BE2C (cell line): ENCODE data around the gene EN2.

Experiments
- DNase-seq: peaks from one replicate; pipeline ENCODE4 v3.0.0-alpha.2; 2020
- H3K27me3 ChIP-seq: fragments of 250-450 bp; sonication (Bioruptor Pico); 2 replicates; pipeline ENCODE4 v1.5.1; 2020; ENCODE audit warnings: mild to moderate bottlenecking
- H3K36me3 ChIP-seq: fragments of 250-450 bp; sonication (Bioruptor Pico); 2 replicates; pipeline ENCODE4 v1.5.1; 2020; ENCODE audit warnings: mild to moderate bottlenecking
- H3K4me1 ChIP-seq: fragments of 250-450 bp; sonication (Bioruptor Pico); 2 replicates; pipeline ENCODE4 v1.5.1; 2020
- H3K4me3 ChIP-seq: 2 replicates; pipeline ENCODE4 v1.5.1; 2011; ENCODE audit warnings: low read depth, low read length
- H3K9me3 ChIP-seq: fragments of 250-450 bp; sonication (Bioruptor Pico); 2 replicates; pipeline ENCODE4 v1.5.1; 2020
- TF ChIP-seq, protein P1 (sequence below): IDR thresholded peaks from 2 replicates; pipeline ENCODE4 v1.5.1; 2012; ENCODE audit warnings: mild to moderate bottlenecking, low read depth, low read length

EN2 gene

DNA sequence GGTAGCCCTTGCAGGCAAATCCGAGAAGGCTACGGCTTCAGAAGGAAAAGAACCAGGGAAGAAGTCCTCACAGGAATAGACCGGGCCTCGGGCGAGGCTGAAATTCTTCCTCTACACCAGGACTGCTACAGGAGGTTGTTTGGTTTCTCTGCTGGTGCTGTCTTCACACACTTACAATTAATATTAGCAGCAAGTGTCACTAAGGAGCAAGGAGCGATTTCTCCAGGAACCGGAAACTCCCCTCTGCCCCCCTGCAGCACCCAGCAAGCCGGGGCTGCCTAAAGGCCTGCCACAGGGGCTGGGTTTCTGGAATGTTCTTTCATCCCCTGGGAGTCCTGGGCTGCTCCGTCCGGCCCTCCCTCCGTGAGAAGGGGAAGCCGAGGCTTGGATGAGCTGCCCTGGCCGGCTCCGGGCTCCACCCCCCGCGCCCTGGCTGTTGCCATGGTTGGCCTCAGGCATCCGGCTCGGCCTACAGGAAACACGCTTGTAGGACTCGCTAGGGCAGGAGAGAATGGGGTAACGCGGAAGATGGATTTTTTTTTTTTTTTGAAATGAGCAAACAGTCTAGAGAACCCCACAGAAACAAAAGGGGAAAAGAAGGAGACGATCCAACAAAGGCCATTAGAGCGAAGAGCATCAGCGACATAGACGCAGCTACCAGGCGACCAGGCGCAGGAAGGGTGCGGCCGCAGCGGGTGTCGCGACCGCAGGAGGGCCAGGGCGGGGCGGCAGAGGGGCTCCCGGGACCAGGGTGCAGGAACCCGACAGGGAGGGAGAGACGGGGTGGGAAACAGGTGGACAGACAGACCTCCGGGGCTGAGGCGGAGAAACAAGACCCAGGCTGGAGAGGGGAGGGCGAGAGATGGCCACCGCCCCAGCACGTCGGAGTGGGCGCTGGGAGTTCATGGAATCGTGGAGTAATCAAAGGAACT is 33.0 kb downstream of the EN2 start:
- Histone ChIP-seq H3K36me3 (no peaks in the 10 kb centered on the region), H3K9me3 (no peaks in the 10 kb centered on the region), H3K4me1 (no peaks in the 10 kb centered on the region), H3K4me3 (no peak overlapping the region), H3K27me3 (peaks cover 93% of the 10 kb centered on the region)
- TF ChIP-seq, protein P1, sequence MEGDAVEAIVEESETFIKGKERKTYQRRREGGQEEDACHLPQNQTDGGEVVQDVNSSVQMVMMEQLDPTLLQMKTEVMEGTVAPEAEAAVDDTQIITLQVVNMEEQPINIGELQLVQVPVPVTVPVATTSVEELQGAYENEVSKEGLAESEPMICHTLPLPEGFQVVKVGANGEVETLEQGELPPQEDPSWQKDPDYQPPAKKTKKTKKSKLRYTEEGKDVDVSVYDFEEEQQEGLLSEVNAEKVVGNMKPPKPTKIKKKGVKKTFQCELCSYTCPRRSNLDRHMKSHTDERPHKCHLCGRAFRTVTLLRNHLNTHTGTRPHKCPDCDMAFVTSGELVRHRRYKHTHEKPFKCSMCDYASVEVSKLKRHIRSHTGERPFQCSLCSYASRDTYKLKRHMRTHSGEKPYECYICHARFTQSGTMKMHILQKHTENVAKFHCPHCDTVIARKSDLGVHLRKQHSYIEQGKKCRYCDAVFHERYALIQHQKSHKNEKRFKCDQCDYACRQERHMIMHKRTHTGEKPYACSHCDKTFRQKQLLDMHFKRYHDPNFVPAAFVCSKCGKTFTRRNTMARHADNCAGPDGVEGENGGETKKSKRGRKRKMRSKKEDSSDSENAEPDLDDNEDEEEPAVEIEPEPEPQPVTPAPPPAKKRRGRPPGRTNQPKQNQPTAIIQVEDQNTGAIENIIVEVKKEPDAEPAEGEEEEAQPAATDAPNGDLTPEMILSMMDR, result no peak
- DNase-seq, result no peak

DNA sequence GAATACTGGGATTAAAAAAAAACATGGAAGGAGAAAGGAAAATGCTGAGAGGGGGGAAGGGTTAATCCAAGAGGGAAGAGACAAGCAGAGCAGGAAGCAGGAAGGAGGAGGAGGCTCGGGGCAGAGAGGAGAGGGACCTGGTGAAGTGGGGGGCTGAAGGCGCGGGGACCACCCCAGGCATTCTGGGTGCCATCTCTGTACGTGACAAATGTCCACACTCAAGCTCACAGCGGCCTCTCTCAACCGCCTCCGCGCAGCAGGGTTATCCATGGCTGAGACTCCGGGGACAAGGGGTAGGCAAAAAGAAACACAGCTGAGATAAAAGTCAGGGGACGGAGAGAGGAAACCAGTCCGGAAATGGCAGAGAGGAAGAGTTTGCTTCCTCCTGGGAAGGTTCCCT is 33.9 kb downstream of the EN2 start:
- Histone ChIP-seq H3K4me1 (no peaks in the 10 kb centered on the region), H3K9me3 (no peaks in the 10 kb centered on the region), H3K36me3 (no peaks in the 10 kb centered on the region), H3K27me3 (peaks cover 90% of the 10 kb centered on the region), H3K4me3 (no peak overlapping the region)
- TF ChIP-seq, protein P1, result no peak
- DNase-seq, result no peak

DNA sequence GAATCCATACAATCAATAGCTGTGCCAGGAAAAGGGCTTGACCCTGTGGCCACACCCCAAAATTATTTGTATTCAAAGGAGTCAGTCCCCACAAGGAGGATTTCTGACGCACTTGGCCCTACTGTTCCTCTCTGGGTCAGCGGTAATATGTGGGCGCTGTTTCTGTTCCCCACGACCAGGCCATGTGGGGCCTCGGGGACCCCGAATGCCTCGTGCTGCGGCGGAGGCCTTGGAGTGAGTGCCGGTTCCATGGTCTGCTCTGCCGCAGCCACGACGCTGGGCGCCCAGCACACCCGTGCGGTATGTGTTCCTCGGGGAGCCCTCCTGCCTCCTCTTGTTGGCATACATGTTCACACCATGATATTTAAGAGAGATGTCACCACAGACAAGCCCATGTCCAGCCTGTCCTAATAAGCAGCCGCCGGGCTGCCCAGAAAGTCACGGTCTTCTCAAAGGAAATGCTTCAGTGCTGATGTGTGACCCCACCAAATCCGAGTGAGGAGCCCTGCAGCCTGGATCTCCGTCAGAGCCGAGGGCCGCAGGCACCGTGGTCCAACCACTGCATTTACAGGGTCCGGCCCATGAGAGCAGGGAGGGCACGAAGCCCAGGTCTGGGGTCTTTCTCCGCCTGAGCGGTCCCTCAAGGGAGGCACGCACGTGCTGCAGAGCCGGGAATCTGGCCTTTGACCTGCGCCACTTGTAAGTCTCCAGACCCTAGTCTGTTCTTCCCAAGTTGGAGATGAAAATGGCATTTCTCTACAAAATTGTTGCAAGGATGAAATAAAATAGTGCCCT is 36.0 kb downstream of the EN2 start:
- Histone ChIP-seq H3K4me1 (no peaks in the 10 kb centered on the region), H3K9me3 (no peaks in the 10 kb centered on the region), H3K36me3 (no peaks in the 10 kb centered on the region), H3K27me3 (peaks cover 90% of the 10 kb centered on the region), H3K4me3 (no peak overlapping the region)
- DNase-seq, result no peak
- TF ChIP-seq, protein P1, result no peak

DNA sequence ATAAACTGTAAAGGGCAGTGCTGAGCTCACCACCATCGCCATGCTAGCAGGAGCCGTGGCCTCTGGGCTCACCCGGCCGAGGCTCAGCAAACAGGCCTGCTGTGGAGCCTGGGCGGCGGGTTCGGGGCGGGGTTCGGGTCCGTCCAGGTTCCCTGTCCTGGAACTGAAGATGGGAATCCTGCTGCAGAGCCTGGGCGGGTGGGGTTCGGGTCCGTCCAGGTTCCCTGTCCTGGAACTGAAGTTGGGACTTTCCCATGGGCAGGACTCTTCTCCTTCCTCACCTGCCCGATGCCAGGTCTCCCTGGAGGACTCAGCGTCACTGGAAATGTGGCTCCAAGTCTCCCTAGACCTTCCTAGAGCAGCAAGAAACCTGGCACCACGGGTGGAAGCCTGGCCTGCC is 36.6 kb downstream of the EN2 start:
- H3K36me3 ChIP-seq, result no peaks in the 10 kb centered on the region
- peaks cover 89% of the 10 kb centered on the region for H3K27me3 ChIP-seq

DNA sequence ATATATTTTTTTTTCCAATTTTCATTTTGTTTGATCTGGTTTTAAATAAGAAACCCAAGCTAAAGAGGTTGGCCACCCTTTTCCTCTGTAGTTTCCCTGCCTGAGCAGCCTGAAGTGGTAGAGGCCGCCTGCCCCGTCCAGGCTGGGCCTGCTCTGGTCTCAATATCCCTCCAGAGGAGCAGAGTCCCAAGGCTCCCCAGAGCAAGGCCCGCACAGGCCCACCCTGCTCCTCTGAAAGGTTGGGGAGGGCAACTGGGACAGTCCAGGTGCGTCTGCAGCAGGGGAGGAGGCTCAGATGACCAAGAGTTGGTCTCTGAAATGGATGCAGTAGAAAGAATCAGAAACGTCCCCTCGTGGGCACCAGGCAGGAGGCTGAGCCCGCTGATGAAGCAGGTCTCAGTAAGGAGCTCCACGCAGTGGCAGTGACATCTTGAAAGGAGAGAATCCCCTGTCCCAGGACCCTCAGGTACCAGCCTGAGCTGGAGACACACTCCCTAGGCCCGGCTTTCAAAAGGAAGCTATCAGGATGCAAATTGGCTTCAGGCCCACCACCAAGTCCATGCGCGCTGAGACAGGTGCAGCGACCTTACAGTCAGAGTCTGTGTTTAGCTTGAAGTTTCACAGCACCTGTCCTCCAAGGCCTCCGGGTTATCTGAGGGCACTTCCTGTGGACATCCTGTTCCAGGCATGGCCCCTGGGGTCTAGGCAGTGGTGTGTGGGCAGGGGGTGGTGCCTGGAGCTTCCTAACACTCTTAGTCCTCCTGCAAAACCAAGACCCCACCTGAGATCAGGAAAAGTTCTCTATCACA is 37.7 kb downstream of the EN2 start:
- Histone ChIP-seq H3K4me3 (no peak overlapping the region), H3K4me1 (no peaks in the 10 kb centered on the region), H3K27me3 (peaks cover 89% of the 10 kb centered on the region), H3K36me3 (no peaks in the 10 kb centered on the region), H3K9me3 (no peaks in the 10 kb centered on the region)
- no peak for DNase-seq
- TF ChIP-seq, protein P1, result no peak

More for the DNA sequence above, 36.6 kb downstream of the EN2 start:
- no peaks in the 10 kb centered on the region for H3K9me3 ChIP-seq
- TF ChIP-seq, protein P1, result no peak
- no peak overlapping the region for H3K4me3 ChIP-seq
- no peaks in the 10 kb centered on the region for H3K4me1 ChIP-seq
- DNase-seq, result no peak
